Measurements from ENCODE around the gene TMEM232.

DNA sequence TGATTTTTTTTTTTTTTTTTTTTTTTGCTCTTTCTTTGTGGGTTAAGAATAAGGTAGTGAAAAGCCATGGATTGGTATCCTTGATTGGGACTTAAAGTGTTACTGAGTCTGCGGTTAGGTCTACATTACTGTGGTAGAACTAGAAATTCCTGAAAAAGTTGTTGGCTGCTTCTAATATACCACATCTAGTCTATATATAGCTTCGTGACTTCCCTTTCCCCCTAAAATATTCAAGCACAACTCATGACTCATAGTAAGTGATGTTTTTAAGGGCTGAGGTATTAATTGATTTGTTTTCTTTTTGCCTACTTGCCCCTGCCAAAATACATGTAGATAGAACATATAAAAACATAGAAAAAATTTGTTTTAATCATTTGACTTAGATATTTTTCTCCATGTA, 247.6 kb downstream of the TMEM232 start:
- TF ChIP-seq, protein P1, sequence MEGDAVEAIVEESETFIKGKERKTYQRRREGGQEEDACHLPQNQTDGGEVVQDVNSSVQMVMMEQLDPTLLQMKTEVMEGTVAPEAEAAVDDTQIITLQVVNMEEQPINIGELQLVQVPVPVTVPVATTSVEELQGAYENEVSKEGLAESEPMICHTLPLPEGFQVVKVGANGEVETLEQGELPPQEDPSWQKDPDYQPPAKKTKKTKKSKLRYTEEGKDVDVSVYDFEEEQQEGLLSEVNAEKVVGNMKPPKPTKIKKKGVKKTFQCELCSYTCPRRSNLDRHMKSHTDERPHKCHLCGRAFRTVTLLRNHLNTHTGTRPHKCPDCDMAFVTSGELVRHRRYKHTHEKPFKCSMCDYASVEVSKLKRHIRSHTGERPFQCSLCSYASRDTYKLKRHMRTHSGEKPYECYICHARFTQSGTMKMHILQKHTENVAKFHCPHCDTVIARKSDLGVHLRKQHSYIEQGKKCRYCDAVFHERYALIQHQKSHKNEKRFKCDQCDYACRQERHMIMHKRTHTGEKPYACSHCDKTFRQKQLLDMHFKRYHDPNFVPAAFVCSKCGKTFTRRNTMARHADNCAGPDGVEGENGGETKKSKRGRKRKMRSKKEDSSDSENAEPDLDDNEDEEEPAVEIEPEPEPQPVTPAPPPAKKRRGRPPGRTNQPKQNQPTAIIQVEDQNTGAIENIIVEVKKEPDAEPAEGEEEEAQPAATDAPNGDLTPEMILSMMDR (IDR thresholded peaks at IDR 0.05), result no peak
- TF ChIP-seq POLR2A (IDR thresholded peaks at IDR 0.05), result no peak

Measured in lower leg skin (tissue), 3 donors.